RCC 7860 (cell line): ENCODE data around the gene LRBA.
A peak's percentile ranks its signal among the peaks of the same experiment; 100 is the strongest.
"Not testable (repeated sequence)": the region's sequence is repeated elsewhere in the genome, so short reads cannot be mapped to it uniquely, and the experiment has no call there.

ENCODE experiments used
- DNase-seq: peaks from one replicate; pipeline ENCODE4 v3.0.0-alpha.2; 2015; ENCODE audit warnings: low spot score
- FAIRE-seq: peaks from 2 replicates; lab custom pipeline; 2012; peaks lifted over from hg19 to GRCh38; lab: Jason Lieb, UNC

LRBA gene

DNA sequence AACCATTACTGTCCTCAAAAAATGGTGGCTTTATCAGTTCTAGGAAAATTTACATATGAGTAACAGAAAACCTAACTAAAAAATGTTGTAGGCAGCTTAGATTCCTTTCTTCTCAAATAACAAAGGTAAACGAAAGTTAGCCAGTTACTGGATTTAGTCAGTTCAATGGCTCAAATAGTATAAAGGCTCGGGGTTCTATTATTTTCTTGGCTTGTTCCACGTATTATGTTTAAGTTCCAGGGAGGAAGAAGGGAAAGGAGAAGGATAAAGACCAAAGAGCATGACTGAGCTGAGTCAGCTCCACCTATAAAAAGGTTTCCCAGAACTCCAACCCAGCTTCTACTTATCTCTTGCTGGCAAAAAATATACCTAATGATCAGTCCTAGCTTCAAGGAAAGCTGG lies 474.1 kb downstream of the LRBA start:
- DNase-seq (no peak), FAIRE-seq (no peak)

- DNase-seq (no peak), FAIRE-seq (no peak)
Observed at GRCh38 chr4:150540536-150540935, 474.5 kb downstream of the LRBA start.

GRCh38 chr4:150537911-150538310 lies 477.2 kb downstream of the LRBA start:
- DNase-seq, FAIRE-seq: not testable (repeated sequence)

DNA sequence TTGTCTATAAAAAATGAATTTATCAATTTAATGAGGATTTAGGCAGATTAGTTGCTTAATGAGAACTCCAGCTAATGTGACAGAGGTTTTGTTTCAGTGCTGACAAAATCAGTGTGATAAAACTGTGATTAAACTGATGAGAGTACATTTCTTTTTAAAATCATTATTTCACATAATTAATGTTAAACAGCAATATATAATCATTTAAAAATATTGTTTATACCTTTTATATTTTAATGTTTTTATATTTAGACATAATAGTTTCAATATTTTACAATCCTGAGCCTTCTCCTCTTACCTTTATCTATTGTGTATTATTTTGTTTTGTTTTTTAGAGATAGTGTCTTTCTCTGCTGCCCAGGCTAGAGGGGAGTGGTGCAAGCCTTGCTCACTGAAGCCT lies 480.3 kb downstream of the LRBA start:
- no peak for DNase-seq
- FAIRE-seq = no peak

DNA sequence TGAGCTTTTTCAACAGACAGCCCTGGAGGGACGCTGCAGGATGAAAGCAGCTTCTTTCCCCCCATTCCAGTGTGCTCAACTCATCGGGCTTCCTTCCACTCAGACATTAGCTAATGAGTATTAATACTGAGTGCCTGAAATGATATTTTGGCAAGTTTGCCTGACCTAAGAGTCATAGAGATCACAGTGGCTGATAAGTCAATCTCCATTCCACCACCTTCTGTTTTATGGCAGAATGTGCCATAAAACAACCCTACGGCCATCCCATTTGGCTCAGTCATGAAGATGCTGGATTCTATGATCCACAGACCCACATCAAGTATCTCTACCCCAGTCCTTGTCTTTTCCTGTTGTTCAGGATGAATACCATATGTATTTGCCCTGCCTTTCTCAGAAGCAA lies 481.4 kb downstream of the LRBA start:
- no peak for DNase-seq
- FAIRE-seq = no peak

DNA sequence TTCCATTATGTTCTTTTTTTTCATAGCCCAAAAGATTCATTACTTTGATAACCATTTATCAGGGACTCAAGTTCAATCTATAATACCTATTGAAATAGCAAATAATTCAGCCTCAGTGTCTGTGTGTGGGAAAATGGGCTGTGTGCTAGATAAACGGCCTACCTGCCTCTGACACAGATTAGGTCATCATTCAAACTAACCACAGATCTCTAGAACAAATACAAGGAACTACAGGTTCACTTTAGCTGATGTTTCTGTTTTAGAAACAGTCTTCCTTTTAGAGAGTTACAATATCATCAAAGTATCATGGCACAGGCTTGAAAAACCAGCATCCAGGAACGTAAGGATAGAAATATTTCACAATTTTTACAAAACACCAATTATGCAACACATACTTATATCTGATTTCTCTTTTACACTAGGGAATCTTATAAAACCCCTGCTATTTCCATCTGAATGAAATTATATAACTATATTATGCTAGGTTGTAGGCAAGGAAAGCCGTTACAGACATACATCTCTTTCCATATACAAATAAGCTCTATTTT lies 489.7 kb downstream of the LRBA start:
- FAIRE-seq (no peak), DNase-seq (no peak)

DNA sequence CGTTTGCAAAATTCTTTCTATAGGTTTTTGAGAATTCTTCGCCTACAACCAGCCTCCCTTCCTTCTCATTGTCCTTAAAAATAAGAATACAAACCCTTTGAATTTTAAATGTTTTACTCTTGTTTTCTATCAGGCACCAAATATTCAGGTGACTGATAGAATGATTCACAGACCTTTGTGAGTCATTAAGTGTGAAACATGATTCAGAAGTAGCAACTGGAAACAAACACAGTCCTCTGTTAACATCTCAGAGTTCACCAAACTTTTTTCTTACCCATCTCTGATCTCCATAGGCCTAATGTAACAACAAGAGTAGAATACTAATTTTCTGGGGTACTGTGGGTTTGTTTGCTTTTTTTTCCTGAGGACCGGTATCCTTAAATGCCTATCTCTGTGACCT lies 496.5 kb downstream of the LRBA start:
- DNase-seq (peak; percentile 35), FAIRE-seq (peak; percentile 57)

DNA sequence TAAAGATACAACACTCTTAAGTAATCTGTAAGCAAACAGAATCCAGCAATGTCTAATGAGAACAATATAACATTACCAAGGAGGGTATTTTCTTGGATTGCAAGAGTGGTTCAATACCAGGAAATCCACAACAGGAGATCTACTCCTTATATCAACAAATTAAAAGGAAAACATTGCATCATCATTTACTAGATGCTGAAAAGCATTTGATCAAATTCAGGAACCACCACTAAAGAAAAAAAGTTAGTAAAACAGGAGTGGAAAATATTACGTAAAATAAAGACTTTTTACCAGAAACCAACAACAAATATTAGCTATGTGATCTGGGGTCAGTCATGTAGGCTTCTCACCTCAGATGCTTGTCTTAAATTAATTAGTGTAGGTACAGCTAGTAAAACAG lies 499.9 kb downstream of the LRBA start:
- DNase-seq = no peak
- no peak for FAIRE-seq

DNA sequence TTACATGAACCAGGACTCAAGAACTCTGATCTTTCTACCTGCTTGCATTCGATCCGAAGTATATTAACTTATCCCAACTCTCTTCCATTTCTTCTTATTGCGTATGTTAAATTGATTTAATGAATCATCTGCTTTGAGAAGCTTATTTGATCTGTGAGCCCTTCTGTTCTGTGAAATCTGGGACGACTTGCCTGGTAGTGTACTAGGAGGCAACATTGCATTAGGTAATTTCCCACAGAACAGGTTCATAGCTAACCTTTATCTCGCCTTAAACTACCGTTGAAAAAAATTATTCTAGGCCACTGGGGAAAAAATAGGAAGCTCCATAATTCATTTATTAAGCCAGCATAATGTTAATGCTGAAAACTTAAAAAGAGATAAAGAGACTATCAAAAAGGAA lies 500.4 kb downstream of the LRBA start:
- no peak for FAIRE-seq

GRCh38 chr4:150510176-150510865 lies 504.8 kb downstream of the LRBA start:
- FAIRE-seq = no peak
- DNase-seq = no peak

More for the DNA sequence above, 500.4 kb downstream of the LRBA start:
- DNase-seq = no peak

DNA sequence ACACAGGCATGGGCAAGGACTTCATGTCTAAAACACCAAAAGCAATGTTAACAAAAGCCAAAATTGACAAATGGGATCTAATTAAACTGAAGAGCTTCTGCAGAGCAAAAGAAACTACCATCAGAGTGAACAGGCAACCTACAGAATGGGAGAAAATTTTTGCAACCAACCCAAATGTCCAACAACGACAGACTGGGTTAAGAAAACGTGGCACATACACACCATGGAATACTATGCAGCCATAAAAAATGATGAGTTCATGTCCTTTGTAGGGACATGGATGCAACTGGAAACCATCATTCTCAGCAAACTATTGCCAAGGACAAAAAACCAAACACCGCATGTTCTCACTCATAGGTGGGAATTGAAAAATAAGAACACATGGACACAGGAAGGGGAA lies 507.4 kb downstream of the LRBA start:
- DNase-seq, FAIRE-seq: not testable (repeated sequence)

DNA sequence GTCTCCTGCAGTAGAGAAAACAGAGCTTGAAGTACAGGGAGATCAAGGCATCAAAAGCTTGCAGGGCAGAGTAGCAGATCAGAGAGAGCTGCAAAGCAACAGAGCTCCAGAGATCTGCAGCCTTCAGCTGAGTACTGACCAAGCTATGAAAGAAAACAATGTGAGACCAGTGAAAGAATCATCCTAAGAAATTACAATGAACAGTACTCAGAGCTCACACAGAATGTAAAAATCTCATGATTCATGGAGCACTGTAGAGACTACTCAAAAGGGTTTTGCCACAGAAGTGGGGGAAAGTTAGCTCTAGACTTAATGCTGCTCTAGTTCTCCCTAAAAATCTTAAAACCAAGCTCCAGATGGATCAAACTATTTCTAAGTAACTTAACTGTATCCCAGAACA lies 513.1 kb downstream of the LRBA start:
- FAIRE-seq (no peak), DNase-seq (no peak)

DNA sequence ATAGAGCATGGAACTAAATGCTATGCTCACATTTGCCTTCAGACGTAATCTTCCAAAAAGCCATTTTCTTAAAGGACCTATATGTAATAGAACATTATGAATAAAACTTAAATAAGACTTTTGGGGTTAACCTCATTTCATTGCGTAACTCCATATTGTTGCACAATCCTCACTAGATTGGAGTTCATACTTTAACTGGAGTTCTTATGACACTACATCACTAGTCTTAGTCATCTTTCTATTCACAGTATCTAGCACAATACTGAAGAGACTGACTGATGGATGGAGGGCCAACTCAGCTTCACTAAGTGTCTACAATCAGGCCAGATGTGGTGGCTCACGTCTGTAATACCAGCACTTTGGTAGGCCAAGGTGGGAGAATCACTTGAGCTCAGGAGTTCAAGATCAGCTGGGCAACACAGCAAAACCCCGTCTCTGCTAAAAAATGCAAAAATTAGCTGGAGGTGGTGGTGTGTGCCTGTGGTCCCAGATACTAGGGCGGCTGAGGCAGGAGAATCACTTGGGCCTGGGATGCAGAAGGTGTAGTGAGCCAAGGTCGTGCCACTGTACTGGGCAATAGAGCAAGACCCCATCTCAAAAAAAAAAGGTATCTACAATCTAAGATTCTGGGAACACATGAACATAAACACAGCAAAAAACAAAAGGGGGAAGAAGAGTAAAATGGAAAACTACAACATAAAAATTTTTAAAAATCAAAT lies 513.9 kb downstream of the LRBA start:
- DNase-seq = peak; percentile 25
- FAIRE-seq = no peak

DNA sequence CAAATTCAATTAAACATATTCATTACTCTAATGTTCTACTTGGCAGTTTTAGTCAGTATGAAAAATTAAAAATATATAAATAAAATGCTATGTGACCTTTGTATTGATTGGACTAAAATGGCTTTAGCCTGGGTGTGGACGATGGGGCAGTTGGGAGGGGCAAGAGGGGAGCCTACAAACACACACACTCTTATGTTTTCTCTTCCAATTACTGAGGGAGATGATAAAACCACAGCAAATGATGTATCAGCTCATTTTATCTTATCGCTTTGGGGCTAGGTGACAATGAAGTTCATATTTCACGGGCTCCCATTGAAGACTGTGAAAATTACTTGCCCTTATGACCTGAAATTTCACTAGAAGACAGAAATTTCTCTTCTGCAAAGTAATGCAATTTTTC lies 517.5 kb downstream of the LRBA start:
- DNase-seq = no peak
- no peak for FAIRE-seq

DNA sequence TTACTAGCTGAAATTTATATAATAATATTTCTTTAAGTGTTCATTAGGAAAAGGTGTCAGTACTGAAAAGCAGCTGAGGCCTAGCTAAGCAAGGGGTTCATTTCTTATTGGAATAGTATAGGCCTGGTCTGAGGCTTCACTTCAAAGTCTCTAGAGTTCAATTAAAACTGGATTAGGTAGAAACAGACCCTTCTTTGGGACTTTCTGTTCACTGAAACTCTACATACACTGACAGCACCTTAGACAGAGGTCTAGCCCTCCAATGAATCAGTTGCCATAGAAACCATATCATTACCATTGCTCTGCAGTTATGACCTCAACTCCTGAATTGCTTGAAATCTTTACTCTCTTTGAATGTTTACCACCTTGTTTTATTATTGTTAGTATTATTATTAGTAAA lies 519.5 kb downstream of the LRBA start:
- no peak for DNase-seq
- no peak for FAIRE-seq

DNA sequence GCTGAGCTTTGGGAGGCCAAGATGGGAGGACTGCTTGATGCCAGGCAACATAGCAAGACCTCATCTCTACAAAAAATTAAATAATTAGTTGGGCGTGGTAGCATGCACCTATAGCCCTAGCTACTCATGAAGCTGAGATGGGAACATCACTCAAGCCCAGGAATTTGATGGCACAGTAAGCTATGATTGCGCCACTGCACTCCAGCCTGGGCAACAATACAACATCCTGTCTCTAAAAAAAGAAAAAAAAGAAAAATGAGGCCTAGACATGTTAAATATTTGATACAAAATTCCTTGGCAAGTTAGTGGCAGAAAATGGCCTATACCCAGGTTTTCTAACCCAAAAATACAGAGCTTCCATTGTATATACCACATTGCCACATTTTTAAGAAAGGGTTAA lies 521.2 kb downstream of the LRBA start:
- no peak for DNase-seq
- FAIRE-seq = no peak

GRCh38 chr4:150491132-150492049 lies 523.7 kb downstream of the LRBA start:
- FAIRE-seq (no peak), DNase-seq (no peak)

DNA sequence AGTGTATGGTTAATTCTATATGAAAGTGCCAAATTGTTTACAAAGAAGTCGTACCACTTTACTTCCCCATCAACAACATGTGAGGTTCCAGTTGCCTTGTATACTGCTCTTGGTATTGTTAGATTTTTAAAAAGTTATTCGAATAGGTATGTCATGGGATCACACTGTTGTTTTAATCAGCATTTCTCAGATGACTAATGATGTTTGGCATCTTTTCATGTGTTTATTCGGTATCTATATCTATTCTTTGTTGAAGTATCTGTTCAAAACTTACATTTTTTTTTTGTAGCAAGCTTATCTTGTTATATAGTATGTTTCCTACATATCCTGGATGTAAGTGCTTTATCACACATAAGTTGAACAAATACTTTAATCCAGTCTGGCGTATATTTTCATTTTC lies 532.5 kb downstream of the LRBA start:
- FAIRE-seq = no peak

GRCh38 chr4:150479657-150480056 lies 535.4 kb downstream of the LRBA start:
- DNase-seq (no peak), FAIRE-seq (no peak)

More for the DNA sequence above, 532.5 kb downstream of the LRBA start:
- DNase-seq = no peak

DNA sequence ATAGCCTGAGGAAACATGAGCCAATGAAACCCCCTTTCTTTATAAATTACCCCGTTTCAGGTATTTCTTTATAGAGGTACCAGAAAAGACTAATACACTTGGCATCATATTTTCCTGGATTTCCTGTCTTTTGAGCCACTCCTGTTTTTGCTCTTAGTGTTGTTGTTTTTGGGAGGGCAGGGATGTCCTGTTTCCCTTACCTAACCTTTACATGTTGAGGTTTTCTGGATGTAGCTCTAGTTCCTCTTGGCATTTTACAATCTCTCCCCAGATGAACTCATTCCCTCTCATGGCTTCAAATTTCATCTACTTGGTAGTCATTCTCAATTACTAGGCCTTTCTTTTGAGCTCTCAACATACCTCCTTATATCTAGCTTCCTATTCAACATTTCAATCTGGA lies 537.2 kb downstream of the LRBA start:
- no peak for DNase-seq
- no peak for FAIRE-seq

DNA sequence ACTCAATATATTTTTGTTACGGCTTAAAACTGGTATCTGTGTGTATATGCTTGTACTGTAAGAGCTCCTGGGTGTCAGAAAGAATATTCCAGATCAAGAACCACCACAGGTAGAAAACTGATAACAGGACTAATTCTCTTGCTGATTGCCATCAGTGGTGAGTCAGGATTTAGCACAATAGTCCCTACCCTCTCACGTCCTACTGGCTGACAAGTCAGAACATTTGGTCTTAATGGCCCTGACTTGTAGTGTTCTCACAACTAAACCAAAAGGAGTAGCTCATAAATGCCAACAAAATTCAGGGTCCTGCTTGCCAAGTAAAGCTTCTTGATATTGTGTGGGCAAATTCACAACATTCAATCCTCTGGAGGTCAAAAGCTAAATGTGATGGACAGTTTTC lies 538.3 kb downstream of the LRBA start:
- FAIRE-seq = no peak

More for the DNA sequence above, 538.3 kb downstream of the LRBA start:
- DNase-seq = no peak
